ENCODE data around the gene COL21A1.

- no peak for TF ChIP-seq ZNF384 (IDR thresholded peaks at IDR 0.05)
- TF ChIP-seq SP1 (IDR thresholded peaks at IDR 0.05), result no peak
- TF ChIP-seq HDGF (IDR thresholded peaks at IDR 0.05; ENCODE audit: borderline replicate concordance), result no peak
Measured at GRCh38 chr6:56204134-56204533, 43.2 kb downstream of the COL21A1 start.
